ENCODE results near the gene SLC26A8. TPM values are rescaled to one million over a fixed set of nuclear protein-coding genes. Genes with fewer than 3 reads are reported as not detected.

The SLC26A8 gene
- total and polyA plus RNA-seq, 2 of the 13 experiments (the other 11 are each of a cell fraction or from before 2014, with no cell fraction given), result 0.46 TPM; not detected in 1

- TF ChIP-seq UBTF (CRISPR knock-in tag; IDR thresholded peaks at IDR 0.05) (peak; percentile 36; the same call in 1 of the 2 replicates), ZNF234 (CRISPR knock-in tag; conservative IDR thresholded peaks at IDR 0.05) (no peak), FOXP4 (CRISPR knock-in tag; IDR thresholded peaks at IDR 0.05) (0 out of 2 replicates have a peak, but pooled peaks have one; percentile 37), TRIM24 (CRISPR knock-in tag; IDR thresholded peaks at IDR 0.05) (no peak), ZNF766 (CRISPR knock-in tag; IDR thresholded peaks at IDR 0.05; ENCODE audit: borderline replicate concordance) (no peak), MEF2D (CRISPR knock-in tag; IDR thresholded peaks at IDR 0.05) (0 out of 2 replicates have a peak, but pooled peaks have one; percentile 6), FUBP1 (CRISPR knock-in tag; IDR thresholded peaks at IDR 0.05; ENCODE audit: borderline replicate concordance) (no peak), ATF3 (CRISPR knock-in tag; IDR thresholded peaks at IDR 0.05) (no peak), TARDBP (CRISPR knock-in tag; IDR thresholded peaks at IDR 0.05) (peak; percentile 55; the same call in 1 of the 2 replicates), SP4 (CRISPR knock-in tag; IDR thresholded peaks at IDR 0.05) (0 out of 2 replicates have a peak, but pooled peaks have one; percentile 48), SIX1 (CRISPR knock-in tag; IDR thresholded peaks at IDR 0.05; ENCODE audit: borderline replicate concordance) (peak; percentile 25; the same call in 1 of the 2 replicates), FOXP1 (IDR thresholded peaks at IDR 0.05) (no peak), FOXP1 (CRISPR knock-in tag; IDR thresholded peaks at IDR 0.05) (no peak), LCORL (IDR thresholded peaks at IDR 0.05) (no peak), LCORL (CRISPR knock-in tag; IDR thresholded peaks at IDR 0.05) (0 out of 2 replicates have a peak, but pooled peaks have one; percentile 13), ZNF639 (CRISPR knock-in tag; conservative IDR thresholded peaks at IDR 0.05) (no peak), DNMT3B (CRISPR knock-in tag; conservative IDR thresholded peaks at IDR 0.05) (no peak), ZNF777 (CRISPR knock-in tag; IDR thresholded peaks at IDR 0.05) (no peak), SOX13 (IDR thresholded peaks at IDR 0.05) (no peak), SOX13 (CRISPR knock-in tag; conservative IDR thresholded peaks at IDR 0.05 in 1 of 2, IDR thresholded peaks at IDR 0.05 in 1 of 2) (peak in 1 of 2 experiments; percentile 55; a peak in 2 of 4 replicates), MAFG (CRISPR knock-in tag; IDR thresholded peaks at IDR 0.05) (no peak), ATF7 (IDR thresholded peaks at IDR 0.05) (no peak), ATF7 (CRISPR knock-in tag; IDR thresholded peaks at IDR 0.05) (no peak), PHF8 (CRISPR knock-in tag; IDR thresholded peaks at IDR 0.05) (no peak)
Measured at GRCh38 chr6:35962779-35963560, 61.5 kb downstream of the SLC26A8 start (continued).
